HG03558 (cell line): ENCODE measurements around the gene ALAS1.

Source experiments
- ATAC-seq: cut with Tn5 transposase; IDR thresholded peaks from one replicate; pipeline ENCODE4 v1.9.1; 2021; ENCODE audit warnings: moderate number of reproducible peaks; ENCODE audit not compliant: unreplicated experiment; ENCODE audit errors: extremely low read depth

Gene ALAS1

GRCh38 chr3:52246728-52247408 is 48.9 kb downstream of the ALAS1 start:
- no peak for ATAC-seq

GRCh38 chr3:52247409-52248164 is 49.6 kb downstream of the ALAS1 start:
- ATAC-seq = no peak

DNA sequence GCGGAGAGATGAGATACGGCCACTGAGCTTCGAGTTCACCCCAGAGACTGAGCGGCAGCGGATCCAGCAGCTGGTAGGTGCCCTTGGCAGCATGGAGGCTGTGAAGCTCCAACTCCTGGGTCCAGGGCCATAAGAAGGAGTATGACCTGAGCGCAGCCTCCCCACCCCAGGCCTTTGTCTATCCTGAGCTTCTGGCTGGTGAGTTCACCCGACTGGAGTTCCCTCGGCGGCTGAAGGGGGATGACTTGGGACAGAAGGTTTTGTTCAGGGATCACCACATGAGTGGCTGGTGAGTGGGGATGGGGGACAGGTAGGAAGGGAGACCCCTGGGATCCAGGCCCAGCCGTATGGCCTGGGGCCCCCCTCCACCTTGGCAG is 50.2 kb downstream of the ALAS1 start:
- ATAC-seq = no peak

GRCh38 chr3:52248816-52249547 is 51.0 kb downstream of the ALAS1 start:
- no peak for ATAC-seq

DNA sequence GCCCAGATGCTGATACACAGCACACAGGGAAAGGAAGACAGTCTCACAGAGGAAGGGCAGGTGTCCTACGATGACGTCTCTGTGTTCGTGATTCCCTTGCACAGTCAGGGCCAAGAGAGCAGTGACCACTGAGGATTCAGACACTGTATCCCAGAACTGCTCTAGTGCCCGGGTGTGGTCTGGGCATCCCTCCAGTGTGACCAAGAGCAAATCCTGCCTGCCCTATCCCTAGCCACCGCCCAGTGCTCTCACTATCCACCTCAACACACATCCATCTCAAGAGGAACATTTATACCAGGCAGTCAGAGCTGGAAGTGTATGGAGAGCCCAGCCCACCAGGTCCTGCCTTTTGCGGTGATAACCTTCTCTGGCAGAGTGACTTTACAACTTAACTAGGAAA is 51.7 kb downstream of the ALAS1 start:
- ATAC-seq = no peak

DNA sequence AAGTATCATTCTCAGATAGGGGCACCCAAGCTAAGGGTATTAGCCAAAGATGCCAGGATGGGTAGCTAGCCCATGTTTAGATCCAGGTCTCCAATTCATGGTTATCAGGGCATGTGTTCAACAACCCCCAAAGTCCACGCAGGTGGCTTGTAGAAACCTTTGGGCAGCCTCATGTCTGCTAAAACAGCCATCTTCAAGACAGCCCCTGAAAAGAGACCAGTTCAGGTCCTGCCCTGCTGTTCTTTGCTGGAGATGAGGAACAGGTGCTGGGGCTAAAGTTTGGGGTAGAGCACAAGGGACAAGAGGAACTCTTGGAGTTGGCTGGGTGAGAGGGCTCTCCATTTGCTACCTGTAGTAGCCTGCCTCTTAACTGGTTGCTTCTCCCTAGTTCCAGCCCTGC is 52.2 kb downstream of the ALAS1 start:
- no peak for ATAC-seq

DNA sequence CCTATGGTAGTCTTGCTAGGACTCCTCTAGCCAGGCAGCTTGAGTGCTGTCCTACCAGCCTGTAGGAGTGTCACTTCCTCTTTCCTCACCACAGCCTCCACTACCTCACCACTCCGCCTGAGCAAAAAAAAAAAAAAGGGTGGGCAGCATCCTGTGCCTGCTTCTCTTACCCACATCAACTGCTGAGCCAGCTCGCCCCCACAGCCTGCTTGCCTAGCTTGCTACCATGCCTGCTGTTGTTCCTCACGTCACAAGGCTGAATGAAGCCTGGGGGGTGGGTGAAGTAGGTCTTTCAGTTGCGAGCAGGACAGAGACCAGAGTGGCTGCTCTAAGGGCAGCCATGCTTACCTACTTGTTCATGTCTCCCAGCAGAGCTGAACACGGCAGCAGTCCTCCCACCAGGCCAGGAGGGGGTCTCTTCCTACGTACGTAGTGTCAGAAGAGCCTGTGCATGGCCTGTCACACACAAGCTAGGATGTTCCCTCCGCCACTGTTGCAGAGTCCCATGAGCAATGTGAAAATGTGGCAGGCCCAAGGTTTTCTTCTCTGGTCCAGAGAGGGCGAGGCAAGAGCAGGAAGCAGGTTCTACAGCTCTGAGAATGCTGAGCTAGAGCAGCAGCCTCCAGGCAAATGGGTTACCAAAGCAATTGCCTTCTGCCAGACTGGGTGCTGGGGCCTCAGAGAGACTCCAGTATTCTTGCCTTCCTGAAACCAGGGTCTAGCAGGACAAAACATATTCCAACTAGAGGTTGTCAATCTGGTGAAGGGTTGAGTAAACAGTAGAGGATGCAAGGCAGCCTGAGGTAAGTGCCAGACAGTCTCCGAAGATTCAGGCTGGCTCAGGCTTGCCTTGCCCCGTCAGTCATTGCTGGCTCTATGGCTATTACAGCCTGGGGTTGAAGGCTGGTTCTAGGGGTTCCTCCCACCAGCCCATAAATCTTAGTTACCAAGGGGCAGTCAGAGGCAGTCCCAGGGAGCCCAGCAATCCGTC is 55.6 kb downstream of the ALAS1 start:
- peak; percentile 80 for ATAC-seq

- ATAC-seq = no peak
Measured at GRCh38 chr3:52254608-52255007, 56.6 kb downstream of the ALAS1 start.

DNA sequence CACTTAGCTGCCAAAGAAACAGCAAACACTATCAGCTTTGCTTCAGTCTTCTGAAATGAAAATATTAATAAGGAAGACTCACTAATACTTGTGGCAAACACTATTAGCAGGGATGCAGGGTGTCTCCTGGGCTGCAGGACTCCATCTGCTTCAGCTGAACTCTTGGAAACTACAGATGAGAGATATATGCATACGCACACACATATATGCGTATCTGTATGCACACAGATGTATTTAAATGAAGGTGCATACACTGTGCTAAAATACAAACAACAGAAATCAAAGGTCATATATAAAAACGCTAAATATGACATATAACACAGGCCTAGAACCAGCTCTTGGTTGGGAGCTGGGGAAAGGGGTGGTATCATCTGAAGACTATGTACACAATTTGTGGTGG is 58.2 kb downstream of the ALAS1 start:
- no peak for ATAC-seq

DNA sequence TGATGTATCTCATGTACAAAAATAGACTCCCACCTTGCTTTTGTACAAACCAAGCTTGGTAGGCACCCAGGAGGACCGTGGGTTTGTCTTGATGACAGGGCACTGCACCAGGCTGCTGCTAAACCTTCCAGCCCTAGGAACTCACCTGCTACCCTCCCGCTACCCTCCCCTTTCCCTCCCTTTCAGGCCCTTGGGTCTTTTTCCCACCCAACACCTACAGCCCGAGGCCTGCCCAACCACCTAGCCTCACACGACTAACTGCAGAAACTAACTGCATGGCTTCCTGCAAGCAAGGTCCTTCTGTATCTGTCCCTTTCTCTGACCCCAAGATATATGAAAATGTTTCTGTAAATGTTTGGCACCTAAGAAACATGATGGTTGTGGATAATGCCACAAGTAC is 58.7 kb downstream of the ALAS1 start:
- no peak for ATAC-seq

- ATAC-seq = no peak
Measured at GRCh38 chr3:52257911-52258310, 60.0 kb downstream of the ALAS1 start.

DNA sequence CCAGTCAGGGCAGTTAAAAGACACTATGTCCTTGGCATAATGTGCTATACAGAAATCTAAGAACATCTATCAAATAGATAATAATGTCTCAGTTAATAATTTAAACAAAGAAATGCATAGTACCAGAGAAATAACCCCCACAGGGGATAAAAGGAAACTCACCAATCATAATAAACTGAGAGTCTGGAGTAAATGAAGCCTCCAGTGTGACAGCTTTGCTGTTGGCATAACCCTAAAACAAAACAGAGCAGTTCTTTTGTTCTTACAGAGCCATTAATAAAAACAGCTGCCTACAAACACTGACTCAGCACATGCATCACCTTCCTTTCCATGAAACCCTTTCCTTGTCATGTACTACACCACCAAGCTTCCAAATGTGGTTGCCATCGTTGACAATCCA is 61.1 kb downstream of the ALAS1 start:
- no peak for ATAC-seq

GRCh38 chr3:52259448-52259847 is 61.5 kb downstream of the ALAS1 start:
- ATAC-seq = no peak

DNA sequence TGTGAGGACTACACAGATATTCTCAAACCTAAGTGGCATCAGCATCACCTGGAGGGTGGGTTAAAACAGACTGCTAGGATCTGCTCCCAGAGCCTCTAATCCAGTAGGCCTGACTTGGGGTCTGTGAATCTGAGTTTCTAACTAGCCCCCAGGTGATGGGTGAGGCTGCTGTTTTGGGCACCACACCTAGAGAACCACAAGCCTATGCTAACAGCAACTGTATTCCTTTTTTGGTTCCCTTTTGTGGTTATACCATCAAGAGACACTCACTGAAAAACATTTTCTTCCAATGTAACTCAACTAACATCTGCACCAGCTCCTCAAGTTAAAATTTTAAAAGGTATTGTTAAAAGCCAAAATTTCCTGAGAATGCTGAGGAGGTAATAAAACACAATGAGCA is 64.5 kb downstream of the ALAS1 start:
- ATAC-seq = no peak
